ENCODE data around the gene SCN3A.

Gene SCN3A

DNA sequence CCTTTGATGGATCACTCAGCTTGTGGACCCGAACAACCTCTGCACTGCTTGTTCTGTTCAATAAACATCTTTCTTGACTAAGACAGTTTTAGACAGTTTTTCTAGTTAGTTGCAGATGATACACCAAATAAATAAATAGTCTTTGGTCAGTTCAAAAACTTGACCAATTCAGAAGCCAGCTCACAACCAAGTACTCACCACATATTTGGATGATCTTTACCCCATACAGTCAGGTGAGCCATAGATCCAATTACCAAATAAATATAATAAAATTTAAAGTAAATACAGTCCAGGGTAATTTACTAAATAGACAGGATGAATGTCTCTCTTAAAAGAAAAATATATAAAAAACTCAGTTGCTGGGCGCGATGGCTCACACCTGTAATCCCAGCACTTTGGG lies 18.2 kb downstream of the SCN3A start:
- no peak for DNase-seq

- no peak for DNase-seq
Observed at GRCh38 chr2:165182029-165182428, 21.8 kb downstream of the SCN3A start.

GRCh38 chr2:165176780-165177179 lies 27.1 kb downstream of the SCN3A start:
- no peak for DNase-seq

GRCh38 chr2:165173215-165173614 lies 30.6 kb downstream of the SCN3A start:
- no peak for DNase-seq

GRCh38 chr2:165164201-165164600 lies 39.6 kb downstream of the SCN3A start:
- DNase-seq = no peak

DNA sequence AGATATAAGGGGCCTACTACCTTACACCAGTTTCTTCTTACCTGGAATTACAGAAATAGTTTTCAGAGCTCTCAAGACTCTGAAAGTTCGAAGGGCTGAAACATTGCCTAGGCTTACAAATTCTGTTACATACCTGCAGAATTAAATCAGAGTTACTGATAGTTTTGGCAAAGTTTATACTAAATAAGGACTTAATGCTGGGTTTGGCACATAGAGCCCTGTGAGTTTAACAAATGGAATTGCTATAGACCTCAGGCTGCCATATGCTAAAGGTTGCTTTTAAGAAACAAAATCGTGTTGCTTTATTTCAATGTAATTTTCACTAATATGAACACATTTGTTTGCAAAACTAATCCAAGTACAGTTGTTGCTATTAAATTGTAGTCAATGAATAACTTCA lies 40.1 kb downstream of the SCN3A start:
- DNase-seq = no peak

DNA sequence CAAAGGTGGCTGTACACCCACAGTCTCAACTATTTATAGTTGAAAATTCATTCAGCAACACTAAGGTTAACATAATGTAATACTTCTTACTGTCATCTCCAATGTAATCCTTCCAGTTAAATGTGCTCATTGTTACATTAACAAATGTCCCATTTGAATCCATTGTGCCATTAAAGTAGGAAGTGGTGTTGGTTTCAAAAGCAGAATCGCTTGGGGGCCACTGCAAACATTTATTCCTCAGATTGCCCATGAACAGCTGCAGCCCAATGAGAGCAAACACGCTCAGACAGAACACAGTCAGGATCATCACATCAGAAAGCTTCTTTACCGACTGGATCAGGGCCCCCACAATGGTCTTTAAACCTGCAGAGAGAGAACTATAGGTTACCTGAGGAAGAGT lies 41.4 kb downstream of the SCN3A start:
- DNase-seq = no peak

- no peak for DNase-seq
Observed at GRCh38 chr2:165161510-165161909, 42.3 kb downstream of the SCN3A start.

DNA sequence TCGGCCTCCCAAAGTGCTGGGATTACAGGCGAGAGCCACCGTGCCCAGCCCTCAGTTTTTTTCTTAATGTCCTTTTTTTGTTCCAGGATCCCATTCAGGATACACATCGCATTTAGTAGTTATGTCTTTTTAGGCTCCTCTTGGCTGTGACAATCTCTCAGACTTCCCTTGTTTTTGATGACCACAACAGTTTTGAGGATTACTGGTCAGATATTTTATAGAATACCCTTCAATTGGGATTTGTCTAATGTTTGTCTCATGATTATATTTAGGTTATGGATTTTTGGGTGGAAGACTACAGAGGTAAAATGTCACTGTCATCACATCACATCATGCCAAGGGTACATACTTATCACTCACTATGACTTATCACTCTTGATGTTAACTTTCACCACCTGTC lies 46.7 kb downstream of the SCN3A start:
- no peak for DNase-seq

DNA sequence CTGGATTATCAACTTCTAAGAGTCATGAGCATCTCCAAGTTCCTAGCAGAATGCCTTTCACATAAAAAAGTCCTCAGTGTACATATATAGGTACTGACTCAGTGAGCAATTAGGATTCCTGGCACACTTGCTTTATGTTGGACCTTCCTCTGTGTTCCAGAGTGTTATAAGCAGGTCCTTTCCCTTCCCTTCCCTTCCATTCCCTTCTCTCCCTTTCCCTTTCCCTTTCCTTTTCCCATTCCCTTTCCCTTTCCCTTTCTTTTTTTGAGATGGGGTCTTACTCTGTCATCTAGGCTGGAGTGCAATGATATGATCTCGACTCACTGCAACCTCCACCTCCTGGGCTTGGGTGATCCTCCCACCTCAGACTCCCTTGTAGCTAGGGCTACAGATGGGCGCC lies 48.7 kb downstream of the SCN3A start:
- no peak for DNase-seq

- DNase-seq = no peak
Observed at GRCh38 chr2:165149439-165149838, 54.4 kb downstream of the SCN3A start.

DNA sequence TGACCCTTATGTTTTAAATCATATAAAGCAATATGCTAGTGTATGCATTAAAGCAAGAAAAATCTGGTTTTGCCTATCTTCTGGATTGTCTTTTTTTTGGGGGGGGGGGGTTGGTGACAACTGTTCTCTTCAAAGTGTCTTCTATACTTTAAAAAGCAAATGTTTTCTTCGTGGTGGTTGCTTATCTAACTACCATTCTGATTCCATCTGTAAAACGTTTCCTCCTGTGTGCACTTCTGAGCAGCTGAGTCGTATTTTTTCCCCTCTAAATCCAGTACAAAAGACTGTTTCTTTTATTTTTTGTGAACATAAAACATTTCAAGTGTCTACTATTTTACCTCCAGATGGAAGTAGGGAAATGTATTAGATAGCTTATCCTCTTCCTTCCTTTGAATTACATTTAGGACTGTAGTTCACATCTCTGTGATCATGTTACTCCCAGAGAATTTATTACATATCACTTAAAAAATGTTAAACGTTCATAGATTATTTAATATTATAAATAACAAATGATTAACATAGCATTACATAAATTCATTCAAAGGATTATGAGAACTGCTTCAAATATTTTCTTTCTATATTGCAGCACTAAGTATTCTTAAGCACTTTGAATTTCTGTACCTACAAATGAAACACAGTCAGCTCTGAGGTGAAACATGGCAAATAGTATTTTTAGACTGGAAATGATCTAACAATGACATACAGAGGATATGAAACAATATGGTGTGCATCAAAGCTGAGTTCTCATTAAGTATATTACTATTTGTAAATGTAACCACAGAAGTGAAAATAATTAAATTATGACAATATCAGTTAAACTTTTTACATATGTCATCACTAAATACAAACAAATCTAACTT lies 56.4 kb downstream of the SCN3A start:
- DNase-seq = no peak

GRCh38 chr2:165144315-165144714 lies 59.5 kb downstream of the SCN3A start:
- DNase-seq = no peak

GRCh38 chr2:165141601-165142354 lies 62.1 kb downstream of the SCN3A start:
- DNase-seq = no peak

GRCh38 chr2:165126244-165126643 lies 77.6 kb downstream of the SCN3A start:
- DNase-seq = no peak

GRCh38 chr2:165122521-165122920 lies 81.3 kb downstream of the SCN3A start:
- no peak for DNase-seq

DNA sequence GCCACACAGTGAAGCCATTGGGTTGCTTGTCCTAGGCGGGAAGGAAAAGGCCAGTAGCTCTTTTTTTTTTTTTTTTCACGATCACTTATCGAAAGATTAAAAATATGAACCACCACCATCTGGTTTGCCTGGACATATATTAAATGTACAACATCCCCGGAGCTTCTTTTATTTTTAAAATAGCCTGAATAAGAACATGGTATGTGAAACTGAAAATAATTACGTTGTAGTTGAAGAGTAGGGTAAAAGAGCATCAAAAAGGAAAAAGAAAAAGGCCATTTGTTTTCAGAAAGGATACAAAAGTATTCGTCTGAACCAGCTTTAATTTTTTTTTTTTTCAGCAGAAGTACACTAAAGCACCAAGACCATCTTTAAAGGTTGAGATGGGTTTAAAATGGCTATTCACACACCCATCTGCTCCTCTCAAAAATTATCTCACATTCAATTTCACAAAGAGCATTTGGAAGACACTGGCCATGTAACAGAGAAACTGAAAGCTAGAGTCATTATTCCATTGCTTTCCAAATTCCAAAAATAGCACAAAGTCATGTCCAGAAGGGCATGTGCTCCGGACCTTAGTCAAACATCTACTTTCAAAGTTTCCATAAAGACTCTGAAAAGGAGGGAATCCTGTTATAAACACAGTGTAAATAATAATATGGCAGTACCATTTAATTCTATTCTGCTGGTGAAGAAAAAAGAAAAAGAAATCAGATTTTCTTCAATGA lies 82.9 kb downstream of the SCN3A start:
- DNase-seq = no peak

DNA sequence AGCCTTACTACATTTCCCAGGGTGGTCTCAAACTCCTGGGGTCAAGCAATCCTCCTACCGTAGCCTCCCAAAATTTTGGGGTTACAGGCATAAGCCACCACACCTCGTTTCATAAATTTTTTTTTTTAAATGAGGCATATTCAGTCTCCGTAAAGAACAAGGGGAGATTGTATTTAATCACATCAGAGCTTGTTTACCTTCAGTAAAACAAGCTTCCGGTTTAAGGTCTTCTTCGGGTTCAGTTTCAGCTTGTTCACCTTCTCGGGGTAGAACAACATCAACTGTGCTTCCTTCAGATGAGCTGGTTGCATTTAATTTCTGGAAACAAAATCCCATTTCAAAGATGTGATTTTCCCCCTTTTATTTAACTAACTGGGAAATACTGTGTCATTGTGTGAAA lies 88.6 kb downstream of the SCN3A start:
- no peak for DNase-seq

DNA sequence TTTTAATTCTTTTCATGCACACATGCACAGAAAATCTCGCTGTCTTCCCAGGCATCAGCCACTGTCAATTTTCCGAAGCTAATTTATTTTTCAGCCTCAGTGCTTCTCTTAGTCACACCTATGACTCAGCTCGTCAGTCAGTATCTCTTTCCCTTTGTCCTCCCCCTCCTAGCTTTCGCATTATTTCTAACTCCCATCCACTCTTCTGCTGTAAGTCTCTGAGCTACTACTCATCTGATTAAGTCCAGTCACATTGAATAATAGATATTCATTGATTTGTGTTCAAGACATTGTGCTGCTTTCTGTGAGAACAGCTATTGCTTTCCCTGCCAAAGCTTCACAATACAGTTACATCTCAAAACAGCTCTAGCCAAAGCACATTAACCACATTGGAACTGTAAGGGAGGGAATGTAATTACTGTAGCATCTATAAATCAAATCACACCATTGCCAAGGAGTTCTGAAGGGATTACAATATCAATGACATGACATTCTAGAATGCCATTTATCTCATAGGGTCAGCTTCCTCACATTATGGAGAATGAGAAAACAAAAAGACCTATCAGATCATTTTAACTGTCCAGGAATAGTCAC lies 89.4 kb downstream of the SCN3A start:
- no peak for DNase-seq

- DNase-seq = no peak
Observed at GRCh38 chr2:165113414-165113813, 90.4 kb downstream of the SCN3A start.

GRCh38 chr2:165112789-165113188 lies 91.1 kb downstream of the SCN3A start:
- DNase-seq = no peak

DNA sequence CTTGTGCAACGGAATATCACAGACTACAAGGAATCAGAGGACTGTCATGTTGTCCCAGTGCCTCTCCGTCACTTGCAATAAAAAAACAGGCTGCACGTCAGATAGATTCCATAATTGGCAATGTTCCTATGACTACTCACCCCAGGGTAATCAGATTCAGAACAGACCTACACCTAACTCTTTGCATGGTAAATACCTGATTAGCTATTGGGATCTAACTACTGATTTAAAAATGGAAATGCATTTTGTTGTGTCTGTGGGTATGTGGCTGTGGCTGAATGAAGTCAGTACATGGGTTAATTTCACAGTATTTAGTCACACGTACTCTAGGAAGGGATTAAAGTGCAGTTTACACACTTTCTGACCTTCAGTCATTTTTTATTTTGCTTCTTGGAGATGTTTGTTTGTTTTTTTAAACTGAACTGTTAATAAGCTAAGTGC lies 91.7 kb downstream of the SCN3A start:
- no peak for DNase-seq

GRCh38 chr2:165110394-165110793 lies 93.5 kb downstream of the SCN3A start:
- no peak for DNase-seq
